HEK293T (cell line): Measurements from ENCODE around the gene RBM20.

Experiments
- CTCF ChIA-PET: fragments of 350-600 bp; formaldehyde crosslinking; extraction: SDS; loops from one replicate; lab custom pipeline; 2021; ENCODE audit warnings: antibody characterized with exemption, inconsistent platforms; lab: Yijun Ruan, JAX
- POLR2A ChIA-PET: fragments of 350-600 bp; formaldehyde crosslinking; extraction: SDS; loops from one replicate; lab custom pipeline; 2020; ENCODE audit warnings: antibody characterized with exemption, inconsistent platforms; lab: Yijun Ruan, JAX
- DNase-seq: peaks from one replicate; pipeline ENCODE4 v3.0.0; 2012; ENCODE audit warnings: mixed read lengths; ENCODE audit errors: extremely low spot score
- ARNT ChIP-seq: fragments of 450-650 bp; IDR thresholded peaks from 2 replicates; pipeline ENCODE4 v1.6.1; 2017; ENCODE audit warnings: mild to moderate bottlenecking
- BHLHE40 ChIP-seq: fragments of 450-650 bp; IDR thresholded peaks from 2 replicates; pipeline ENCODE4 v1.6.1; 2016; ENCODE audit warnings: mild to moderate bottlenecking, moderate library complexity, borderline replicate concordance
- CTBP1 ChIP-seq: fragments of 450-650 bp; IDR thresholded peaks from 2 replicates; pipeline ENCODE4 v1.6.1; 2016; ENCODE audit warnings: borderline replicate concordance
- ELF4 ChIP-seq: fragments of 450-650 bp; IDR thresholded peaks from 2 replicates; pipeline ENCODE4 v1.6.1; 2017; ENCODE audit warnings: antibody characterized with exemption
- FOXA1 ChIP-seq: fragments of 450-650 bp; IDR thresholded peaks from 2 replicates; pipeline ENCODE4 v1.6.1; 2016; ENCODE audit warnings: mild to moderate bottlenecking
- FOXK2 ChIP-seq: fragments of 450-650 bp; IDR thresholded peaks from 2 replicates; pipeline ENCODE4 v1.6.1; 2016; ENCODE audit warnings: mild to moderate bottlenecking
- FOXM1 ChIP-seq: fragments of 450-650 bp; IDR thresholded peaks from 2 replicates; pipeline ENCODE4 v1.6.1; 2017; ENCODE audit warnings: mild to moderate bottlenecking, borderline replicate concordance
- HDGF ChIP-seq: fragments of 450-650 bp; IDR thresholded peaks from 2 replicates; pipeline ENCODE4 v1.6.1; 2017; ENCODE audit warnings: antibody characterized with exemption, borderline replicate concordance
- L3MBTL2 ChIP-seq: fragments of 450-650 bp; conservative IDR thresholded peaks from 2 replicates; pipeline ENCODE4 v1.6.1; 2016; ENCODE audit warnings: mild to moderate bottlenecking
- LEF1 ChIP-seq: fragments of 450-650 bp; IDR thresholded peaks from 2 replicates; pipeline ENCODE4 v1.6.1; 2017; ENCODE audit warnings: mild to moderate bottlenecking, borderline replicate concordance
- NFRKB ChIP-seq: fragments of 450-650 bp; IDR thresholded peaks from 2 replicates; pipeline ENCODE4 v1.6.1; 2016; ENCODE audit warnings: mild to moderate bottlenecking, moderate library complexity
- SP1 ChIP-seq: fragments of 450-650 bp; IDR thresholded peaks from 2 replicates; pipeline ENCODE4 v1.6.1; 2017
- SUZ12 ChIP-seq: fragments of 450-650 bp; IDR thresholded peaks from 2 replicates; pipeline ENCODE4 v1.6.1; 2016; ENCODE audit warnings: mild to moderate bottlenecking
- TARDBP ChIP-seq: fragments of 450-650 bp; IDR thresholded peaks from 2 replicates; pipeline ENCODE4 v1.6.1; 2016
- ZNF384 ChIP-seq: fragments of 450-650 bp; IDR thresholded peaks from 2 replicates; pipeline ENCODE4 v1.6.1; 2016
- TF ChIP-seq, protein P1 (sequence below): fragments of 450-650 bp; IDR thresholded peaks from 2 replicates; pipeline ENCODE4 v1.6.1; 2016

Gene RBM20

DNA sequence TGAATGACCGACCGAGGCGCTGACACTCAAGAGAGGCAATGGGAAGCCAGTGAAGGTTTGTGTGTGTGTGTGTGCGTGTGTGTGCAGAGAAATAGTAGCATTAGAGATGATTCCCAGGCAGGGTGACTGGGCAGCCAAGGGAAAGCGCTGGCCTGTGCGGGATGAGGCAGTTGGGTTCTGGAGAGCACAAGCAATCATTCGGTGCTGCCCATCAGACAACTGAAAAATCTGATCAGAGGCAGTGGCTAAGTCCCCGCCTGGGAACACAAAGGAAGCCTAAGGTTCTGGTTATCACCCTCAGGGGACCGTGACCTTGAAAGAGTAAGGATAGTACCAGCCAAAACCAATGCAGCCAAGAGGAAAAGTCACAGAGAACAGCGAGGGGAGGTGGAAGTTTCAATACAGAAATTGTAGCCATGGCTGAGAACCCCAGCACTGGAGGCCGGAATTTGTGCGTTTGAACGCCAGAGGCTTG is 226.7 kb downstream of the RBM20 start:
- POLR2A ChIA-PET = interaction anchor here (0.8 to 1.2 kb wide), 5 partner anchors 12 to 67 kb away, joined by 4 to 11 read pairs (median 6); partner anchors contain the start of gene BBIP1
- TF ChIP-seq BHLHE40 (no peak), FOXM1 (no peak), FOXK2 (no peak), FOXA1 (no peak), NFRKB (no peak), LEF1 (no peak), ARNT (no peak), CTBP1 (no peak), HDGF (no peak), L3MBTL2 (no peak), ZNF384 (no peak), SP1 (no peak)
- TF ChIP-seq, protein P1, sequence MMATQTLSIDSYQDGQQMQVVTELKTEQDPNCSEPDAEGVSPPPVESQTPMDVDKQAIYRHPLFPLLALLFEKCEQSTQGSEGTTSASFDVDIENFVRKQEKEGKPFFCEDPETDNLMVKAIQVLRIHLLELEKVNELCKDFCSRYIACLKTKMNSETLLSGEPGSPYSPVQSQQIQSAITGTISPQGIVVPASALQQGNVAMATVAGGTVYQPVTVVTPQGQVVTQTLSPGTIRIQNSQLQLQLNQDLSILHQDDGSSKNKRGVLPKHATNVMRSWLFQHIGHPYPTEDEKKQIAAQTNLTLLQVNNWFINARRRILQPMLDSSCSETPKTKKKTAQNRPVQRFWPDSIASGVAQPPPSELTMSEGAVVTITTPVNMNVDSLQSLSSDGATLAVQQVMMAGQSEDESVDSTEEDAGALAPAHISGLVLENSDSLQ = no peak
- DNase-seq = no peak
- CTCF ChIA-PET = no interaction called here

DNA sequence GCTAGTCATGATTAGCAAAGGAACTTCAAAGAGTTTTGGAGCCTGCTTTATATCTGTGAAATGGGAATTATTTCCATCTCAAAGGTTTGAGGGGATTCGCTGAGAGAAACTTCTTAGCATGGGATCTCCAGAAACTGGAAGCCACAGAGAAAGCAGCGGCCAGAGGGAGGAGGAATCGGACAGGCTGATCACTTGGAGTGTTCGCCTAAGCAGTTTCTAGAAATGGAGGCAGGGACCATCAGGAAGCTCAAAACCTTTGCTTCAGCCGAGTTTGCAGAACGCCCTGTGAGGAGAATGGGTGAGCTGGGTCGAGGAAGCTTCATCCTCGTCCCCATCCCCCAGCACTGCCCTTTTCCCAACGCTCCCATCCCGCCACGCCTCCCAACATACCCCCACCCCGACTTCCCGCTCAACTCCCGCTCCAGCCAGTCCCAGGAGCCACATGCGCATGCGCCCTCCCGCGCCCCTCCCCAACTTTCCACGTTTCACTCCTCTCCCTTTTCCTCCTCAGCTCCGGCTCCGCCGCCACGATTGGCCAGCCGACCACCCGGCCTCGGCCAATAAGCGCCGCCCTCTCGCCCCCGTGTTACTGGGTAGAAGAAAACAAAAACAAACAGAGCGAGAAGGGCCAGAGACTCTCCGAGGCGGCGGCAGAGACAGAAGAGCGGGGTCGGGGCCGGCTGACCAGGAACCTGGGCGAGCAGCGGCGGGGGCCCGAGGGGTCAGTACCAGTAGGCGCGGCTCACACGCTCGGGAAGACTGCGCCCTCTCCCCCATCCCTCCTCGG is 227.4 kb downstream of the RBM20 start, which contains the start of gene PDCD4:
TSS of gene PDCD4 (plus strand) at position 631 of the 787 bp plus-strand sequence. CDS start 4,100 bp downstream, outside the sequence.
- ChIA-PET POLR2A (interaction anchor here (0.7 to 1.2 kb wide), 12 partner anchors 9 to 69 kb away, joined by 3 to 11 read pairs (median 4); partner anchors contain the start of gene BBIP1), CTCF (no interaction called here)
- TF ChIP-seq LEF1 = no peak
- peak; percentile 66; the same call in 1 of the 2 replicates for TF ChIP-seq HDGF
- peak; percentile 82 for TF ChIP-seq L3MBTL2
- peak; percentile 99 for DNase-seq

DNA sequence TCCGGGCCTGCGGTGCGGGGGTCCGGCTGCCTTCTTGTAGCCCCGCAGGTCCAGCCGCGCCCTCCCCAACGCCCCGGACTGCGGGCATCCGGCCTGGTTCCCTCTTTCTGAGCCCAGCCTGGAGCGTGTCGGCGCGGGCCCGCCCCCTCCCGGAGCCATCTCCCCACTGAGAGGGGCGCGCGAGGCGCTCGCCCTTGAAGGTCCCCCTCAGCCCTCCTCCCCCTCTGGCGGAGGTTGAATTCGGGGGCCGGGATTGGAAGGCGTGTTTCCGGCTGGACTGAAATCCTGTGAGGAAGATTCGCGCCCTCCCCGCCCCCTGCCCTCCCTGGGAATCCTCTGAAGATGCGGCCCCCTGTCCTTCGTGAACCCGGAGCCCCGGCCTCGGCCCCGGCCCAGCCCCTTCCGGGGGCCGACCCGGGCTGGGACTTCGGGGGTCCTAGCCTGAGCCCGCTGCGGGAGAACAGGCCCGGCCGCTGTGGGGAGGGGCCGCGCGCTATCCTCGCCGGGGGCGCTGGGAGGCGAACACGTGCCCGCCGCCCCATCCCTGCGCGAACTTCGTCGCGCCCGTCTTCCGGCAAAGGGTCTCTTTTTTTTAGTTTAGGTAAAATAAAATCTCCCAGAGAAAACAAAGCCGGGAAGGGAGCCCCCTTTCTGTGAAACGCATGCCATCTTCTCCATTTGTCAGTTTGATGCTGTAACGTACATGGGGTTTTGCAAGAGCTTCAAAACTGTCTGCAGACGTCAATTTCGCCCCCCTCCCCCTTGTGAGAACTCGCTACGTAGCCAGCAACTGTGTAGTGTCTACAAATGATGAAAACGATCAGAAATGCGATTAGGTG is 228.2 kb downstream of the RBM20 start:
- DNase-seq = peak; percentile 61
- ChIA-PET POLR2A (interaction anchor here (0.7 to 1.8 kb wide), 11 partner anchors 11 to 70 kb away, joined by 3 to 11 read pairs (median 4); no protein-coding TSS in a partner anchor), CTCF (no interaction called here)
- TF ChIP-seq, protein P1 = peak; percentile 67
- TF ChIP-seq BHLHE40 (no peak), FOXM1 (0 out of 2 replicates have a peak, but pooled peaks have one; percentile 7), L3MBTL2 (peak; percentile 92)

DNA sequence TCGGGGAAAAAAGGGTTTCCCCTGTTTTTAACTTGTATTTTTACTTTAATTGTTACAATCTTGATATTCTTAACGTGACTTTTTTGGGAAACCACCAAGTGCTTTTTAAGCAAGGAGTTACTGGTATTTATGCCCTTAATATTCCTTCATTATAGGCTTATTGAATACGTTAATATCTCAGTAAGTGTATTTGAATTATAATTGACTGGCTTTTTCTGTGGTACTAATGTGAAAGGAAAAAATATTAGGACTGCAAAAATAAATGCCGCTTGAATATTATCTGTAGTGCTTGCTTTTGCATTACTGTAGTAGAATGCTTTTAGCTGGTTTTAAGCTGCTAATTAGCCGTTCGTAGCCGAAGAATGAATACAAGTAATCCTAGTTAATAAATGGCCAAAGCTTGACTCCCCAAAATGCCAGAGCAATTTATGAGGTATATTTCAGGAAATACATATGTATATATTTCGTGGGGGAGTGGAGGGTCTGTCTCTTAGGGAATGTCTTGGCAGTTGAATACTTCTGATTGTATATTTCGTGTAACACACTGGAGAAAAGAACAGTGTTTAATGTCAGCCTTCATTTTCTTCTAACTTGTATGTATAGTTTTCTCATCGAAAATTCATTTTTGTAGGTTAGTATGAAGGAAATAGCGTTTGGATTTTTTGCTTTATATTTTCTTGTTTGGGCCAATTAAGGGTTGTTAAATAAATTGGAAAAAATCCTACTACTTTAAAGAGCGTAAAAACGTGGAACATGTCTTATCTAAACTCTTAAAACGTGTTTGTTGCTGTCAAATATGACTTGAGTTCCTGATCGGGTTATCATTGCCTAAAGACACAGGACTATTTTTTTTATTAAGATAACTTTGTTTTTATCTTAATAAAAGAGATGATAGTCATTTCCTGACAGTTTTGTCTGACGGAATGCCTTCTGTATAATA is 229.1 kb downstream of the RBM20 start:
- ChIA-PET CTCF (no interaction called here), POLR2A (interaction anchor here (0.7 to 1.8 kb wide), 7 partner anchors 12 to 71 kb away, joined by 3 to 9 read pairs (median 4); no protein-coding TSS in a partner anchor)
- DNase-seq = no peak
- TF ChIP-seq LEF1 (no peak), L3MBTL2 (no peak), ARNT (no peak), SP1 (no peak), SUZ12 (no peak), HDGF (no peak), ZNF384 (no peak), BHLHE40 (no peak), NFRKB (no peak), TARDBP (no peak), FOXM1 (no peak)

DNA sequence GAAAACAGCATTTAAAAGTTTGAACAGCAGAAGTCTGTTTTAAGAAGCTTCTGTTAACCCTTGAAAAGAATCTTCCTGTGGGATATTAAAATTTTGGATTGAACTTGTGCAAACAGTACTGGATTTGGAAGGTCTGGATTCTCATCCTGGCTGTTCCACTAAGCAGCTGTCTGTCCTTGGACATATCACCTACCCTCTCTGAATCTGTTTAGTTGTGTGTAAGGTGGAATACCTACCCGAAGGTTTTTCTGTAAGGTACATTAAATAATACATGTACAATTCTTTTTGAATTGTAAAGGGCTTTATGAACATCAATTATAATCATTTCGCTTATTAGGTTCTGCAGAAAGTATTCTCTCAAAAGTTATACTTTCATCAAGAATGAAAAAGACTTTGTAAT is 229.8 kb downstream of the RBM20 start:
- TF ChIP-seq SUZ12 (no peak), BHLHE40 (no peak), CTBP1 (no peak), FOXK2 (no peak), NFRKB (no peak), SP1 (no peak), ARNT (no peak)
- no peak for DNase-seq
- POLR2A ChIA-PET = interaction anchor here (1.8 kb wide), 1 partner anchor 28 kb away, joined by 4 read pairs; no protein-coding TSS in a partner anchor
- CTCF ChIA-PET = no interaction called here

DNA sequence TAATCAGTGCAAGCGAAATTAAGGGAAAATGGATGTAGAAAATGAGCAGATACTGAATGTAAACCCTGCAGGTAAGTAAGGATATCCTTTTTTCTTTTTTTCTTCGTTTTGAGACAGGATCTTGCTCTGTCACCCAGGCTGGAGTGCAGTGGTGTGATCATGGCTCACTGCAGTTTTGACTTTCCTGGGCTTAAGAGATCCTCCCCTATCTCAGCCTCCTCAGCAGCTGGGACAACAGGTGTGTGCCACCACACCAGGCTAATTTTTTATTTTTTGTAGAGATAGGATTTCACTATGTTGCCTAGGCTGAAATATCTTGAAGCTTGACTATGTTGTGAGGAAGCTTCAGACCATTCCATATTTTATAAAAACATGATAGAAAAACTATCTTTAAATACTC is 231.9 kb downstream of the RBM20 start:
- DNase-seq = no peak
- ChIA-PET POLR2A (no interaction called here), CTCF (no interaction called here)
- TF ChIP-seq ELF4 (no peak), HDGF (no peak), FOXA1 (no peak), ZNF384 (no peak), BHLHE40 (no peak), CTBP1 (no peak), SUZ12 (no peak), LEF1 (no peak), TARDBP (no peak), FOXM1 (no peak), ARNT (no peak), L3MBTL2 (no peak), FOXK2 (no peak), SP1 (no peak), NFRKB (no peak)
